Lower leg skin (tissue), 3 donors: Measurements from ENCODE around the gene CCS.

Experiments
- POLR2A ChIP-seq, 2 donors: fragments of 450-650 bp; IDR thresholded peaks; one replicate each; pipeline ENCODE4 v1.6.1; 2016 to 2017; ENCODE audit warnings: antibody characterized with exemption in 2 of 2, mild to moderate bottlenecking in 1 of 2, moderate library complexity in 1 of 2
- TF ChIP-seq, protein P1 (sequence below), 3 donors: fragments of 450-650 bp; IDR thresholded peaks; one replicate each; pipeline ENCODE4 v1.5.1; 2016; ENCODE audit warnings: antibody characterized with exemption in 3 of 3, mild to moderate bottlenecking in 3 of 3, moderate library complexity in 2 of 3

DNA sequence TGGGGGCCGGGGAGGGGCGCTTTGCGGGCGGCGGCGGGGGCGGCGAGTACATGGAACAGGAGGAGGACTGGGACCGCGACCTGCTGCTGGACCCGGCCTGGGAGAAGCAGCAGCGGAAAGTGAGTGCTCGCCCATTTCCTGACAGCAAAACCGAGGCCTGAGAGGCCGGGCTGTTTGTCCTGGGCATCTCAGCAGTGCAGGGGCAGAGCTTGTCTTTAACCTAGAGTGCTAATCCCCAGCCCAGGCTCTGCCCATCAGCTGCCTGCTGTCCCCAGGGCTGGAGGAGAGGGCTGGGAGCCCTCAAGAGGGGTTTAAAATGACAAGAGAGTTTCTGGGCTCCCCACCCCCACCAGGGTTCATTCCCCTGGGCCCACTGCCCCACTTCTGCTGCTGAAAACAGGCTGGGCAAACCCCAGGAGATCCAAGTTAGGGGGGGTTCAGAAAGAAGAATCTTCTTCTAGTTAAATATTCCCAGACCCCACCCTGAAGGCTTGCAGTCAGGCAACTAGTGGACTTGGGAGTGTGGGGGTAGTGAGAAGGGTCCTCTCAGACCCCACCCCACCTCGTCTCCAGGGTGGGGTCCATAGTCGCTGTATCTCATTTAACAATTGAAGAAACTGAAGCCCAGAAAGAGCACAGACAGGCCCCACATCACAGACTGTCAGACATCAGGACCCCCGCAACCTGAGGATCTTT is 45.9 kb upstream of the CCS start:
- TF ChIP-seq, protein P1, sequence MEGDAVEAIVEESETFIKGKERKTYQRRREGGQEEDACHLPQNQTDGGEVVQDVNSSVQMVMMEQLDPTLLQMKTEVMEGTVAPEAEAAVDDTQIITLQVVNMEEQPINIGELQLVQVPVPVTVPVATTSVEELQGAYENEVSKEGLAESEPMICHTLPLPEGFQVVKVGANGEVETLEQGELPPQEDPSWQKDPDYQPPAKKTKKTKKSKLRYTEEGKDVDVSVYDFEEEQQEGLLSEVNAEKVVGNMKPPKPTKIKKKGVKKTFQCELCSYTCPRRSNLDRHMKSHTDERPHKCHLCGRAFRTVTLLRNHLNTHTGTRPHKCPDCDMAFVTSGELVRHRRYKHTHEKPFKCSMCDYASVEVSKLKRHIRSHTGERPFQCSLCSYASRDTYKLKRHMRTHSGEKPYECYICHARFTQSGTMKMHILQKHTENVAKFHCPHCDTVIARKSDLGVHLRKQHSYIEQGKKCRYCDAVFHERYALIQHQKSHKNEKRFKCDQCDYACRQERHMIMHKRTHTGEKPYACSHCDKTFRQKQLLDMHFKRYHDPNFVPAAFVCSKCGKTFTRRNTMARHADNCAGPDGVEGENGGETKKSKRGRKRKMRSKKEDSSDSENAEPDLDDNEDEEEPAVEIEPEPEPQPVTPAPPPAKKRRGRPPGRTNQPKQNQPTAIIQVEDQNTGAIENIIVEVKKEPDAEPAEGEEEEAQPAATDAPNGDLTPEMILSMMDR (IDR thresholded peaks at IDR 0.05) = no peak
- TF ChIP-seq POLR2A (IDR thresholded peaks at IDR 0.05) = no peak
